Transverse colon (tissue), 4 donors: ENCODE measurements around the gene ZNHIT6.

Experiments used
- CTCF ChIP-seq, 5 experiments: fragments of 200-600 bp in 3 of 5; fragments of 450-650 bp in 2 of 5; sonication (generic) in 3 of 5; IDR thresholded peaks; 1 replicate in 2 of 5; 2 replicates in 3 of 5; pipeline ENCODE4 v1.5.1; 2016 to 2017; ENCODE audit warnings: antibody characterized with exemption in 5 of 5, inconsistent platforms in 3 of 5, mild to moderate bottlenecking in 2 of 5, moderate library complexity in 1 of 5
- EP300 ChIP-seq: sonication (generic); formaldehyde crosslinking; IDR thresholded peaks from one replicate; pipeline ENCODE4 v1.6.1; 2017; ENCODE audit warnings: antibody characterized with exemption, low read depth
- POLR2A ChIP-seq: fragments of 450-650 bp; IDR thresholded peaks from one replicate; pipeline ENCODE4 v1.6.1; 2016; ENCODE audit warnings: antibody characterized with exemption, mild to moderate bottlenecking, moderate library complexity
- POLR2AphosphoS5 ChIP-seq, 3 donors: sonication (generic); formaldehyde crosslinking; IDR thresholded peaks; one replicate each; pipeline ENCODE4 v1.6.1; 2016; ENCODE audit warnings: antibody characterized with exemption in 3 of 3

- TF ChIP-seq POLR2A (no peak), EP300 (no peak), CTCF (IDR thresholded peaks at IDR 0.05) (no peak), POLR2AphosphoS5 (IDR thresholded peaks at IDR 0.05) (no peak)
Observed at GRCh38 chr1:85656948-85657347, 51.3 kb downstream of the ZNHIT6 start.
